Right lobe of liver (tissue), 6 donors: ENCODE data around the gene PLET1. TPM values are rescaled to one million over a fixed set of nuclear protein-coding genes. Genes with fewer than 3 reads are reported as not detected.

Source experiments
- ATAC-seq, 4 donors: fragments of 200-7000 bp; cut with Tn5 transposase; one replicate each; pipeline ENCODE4 v1.9.1; 2020; ENCODE audit warnings: mild to moderate bottlenecking in 4 of 4, moderate library complexity in 4 of 4
- DNase-seq, 3 donors: peaks; one replicate each; pipeline ENCODE4 v3.0.0-alpha.2; 2020
- H3K27ac ChIP-seq, 3 donors: fragments of 200-600 bp; one replicate each; pipeline ENCODE4 v1.8.0; 2022
- H3K27me3 ChIP-seq, 2 donors: fragments of 200-600 bp; one replicate each; pipeline ENCODE4 v1.8.0; 2022
- H3K36me3 ChIP-seq, 4 donors: fragments of 200-600 bp; sonication (generic) in 1 of 4; one replicate each; pipeline versions ENCODE4 v1.5.1 to v1.8.0; 2017 to 2022; ENCODE audit warnings: control low read depth in 1 of 4
- H3K4me1 ChIP-seq, 4 donors: fragments of 200-600 bp; sonication (generic) in 1 of 4; one replicate each; pipeline versions ENCODE4 v1.5.1 to v1.8.0; 2017 to 2022; ENCODE audit warnings: control low read depth in 1 of 4
- H3K4me3 ChIP-seq, 3 donors: fragments of 200-600 bp; one replicate each; pipeline ENCODE4 v1.8.0; 2022
- H3K9me3 ChIP-seq, 4 donors: fragments of 200-600 bp; sonication (generic) in 1 of 4; one replicate each; pipeline versions ENCODE4 v1.5.1 to v1.8.0; 2017 to 2022; ENCODE audit warnings: control low read depth in 1 of 4
- CTCF ChIP-seq, 4 donors: fragments of 200-600 bp in 3 of 4; fragments of 450-650 bp in 1 of 4; IDR thresholded peaks; one replicate each; pipeline versions ENCODE4 v1.5.1 to v1.8.0; 2016 to 2022; ENCODE audit warnings: antibody characterized with exemption in 4 of 4, mild to moderate bottlenecking in 2 of 4
- POLR2A ChIP-seq: fragments of 450-650 bp; IDR thresholded peaks from one replicate; pipeline ENCODE4 v1.6.1; 2017; ENCODE audit warnings: antibody characterized with exemption, mild to moderate bottlenecking
- WGBS: methylation state at CpG from one replicate; pipeline ENCODE4 v1.1.6; 2018; ENCODE audit warnings: low coverage, low lambda C conversion rate; ENCODE audit not compliant: insufficient coverage; ENCODE audit errors: missing lambda C conversion rate; 5-methylcytosine and 5-hydroxymethylcytosine counted together
- intact Hi-C, 2 donors: fragments of 100-400 bp; cut with DNase I; formaldehyde crosslinking; loops; one replicate each; pipeline versions ENCODE4 v1.11.2 to v1.14.1; 2022
- total RNA-seq, 6 experiments: library from RNA; depleted of rRNA in 2 of 6; stranded (reverse); fragments of >200 nt in 2 of 6; fragmentation: NEBNext Ultra II Directional in 3 of 6; extraction: Animal tissue kit (Norgen Biotek cat#: 25700) in 3 of 6; gene quantifications; one replicate each; pipeline versions ENCODE4 v1.1.0 to v1.2.4, GENCODE V29; 2016 to 2023
- donor health status: DM: no; HTN: yes; CAD: no.
- donor health status: DM: no; HTN: no; CAD: no.
- donor health status: DM: no; HTN: no; CAD: no.
- donor health status: DM: no; HTN: yes; CAD: no.
- donor health status: DM: no; HTN: yes; CAD: no.

PLET1 gene
- total RNA-seq, 6 experiments from 2014 or later: not detected

- intact Hi-C loops: no loop called here
- Histone ChIP-seq H3K36me3 (peaks cover 2 to 50% (median 21%) of the 10 kb centered on the region in 4 donors), H3K9me3 (no peaks in the 10 kb centered on the region)
Measured at GRCh38 chr11:112229746-112230433, 30.8 kb downstream of the PLET1 start.

DNA sequence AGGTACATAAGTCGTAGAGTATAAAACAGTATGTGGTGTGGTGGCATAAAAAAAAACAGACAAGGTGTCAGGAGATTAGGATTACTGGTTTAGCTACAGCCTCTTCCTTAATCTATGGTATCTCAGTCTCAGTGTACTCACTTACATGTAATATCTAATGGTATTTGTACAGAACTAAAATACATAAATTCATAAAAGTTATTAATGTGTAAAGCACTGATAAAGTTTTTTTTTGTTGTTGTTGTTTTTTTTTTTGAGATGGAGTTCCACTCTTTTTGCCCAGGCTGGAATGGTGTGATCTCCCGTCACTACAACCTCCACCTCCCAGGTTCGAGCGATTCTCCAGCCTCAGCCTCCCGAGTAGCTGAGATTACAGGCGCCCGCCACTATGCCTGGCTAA is 31.5 kb downstream of the PLET1 start:
- H3K36me3 ChIP-seq: peaks cover 2 to 44% (median 20%) of the 10 kb centered on the region in 4 donors
- H3K27ac ChIP-seq: no peak overlapping the region
- H3K4me3 ChIP-seq: no peak overlapping the region
- no peaks in the 10 kb centered on the region for H3K9me3 ChIP-seq
- intact Hi-C loops: no loop called here
- 94% methylated on average over 6 of the region's 7 CpGs for WGBS
- peaks cover 0 to 9% (median 0%) of the 10 kb centered on the region in 4 donors for H3K4me1 ChIP-seq
- TF ChIP-seq POLR2A (no peak), CTCF (IDR thresholded peaks at IDR 0.05) (no peak)
- DNase-seq (no peak), ATAC-seq (no peak)
- H3K27me3 ChIP-seq: no peaks in the 10 kb centered on the region

More at GRCh38 chr11:112229746-112230433, 30.8 kb downstream of the PLET1 start:
- TF ChIP-seq POLR2A (no peak), CTCF (IDR thresholded peaks at IDR 0.05) (no peak)
- Histone ChIP-seq H3K27me3 (no peaks in the 10 kb centered on the region), H3K4me3 (no peak overlapping the region), H3K27ac (no peak overlapping the region), H3K4me1 (peaks cover 0 to 5% (median 0%) of the 10 kb centered on the region in 4 donors)
- 57% methylated on average over 3 of the region's 3 CpGs for WGBS
- DNase-seq (no peak), ATAC-seq (no peak)

GRCh38 chr11:112228706-112229105 is 32.0 kb downstream of the PLET1 start:
- Histone ChIP-seq H3K4me1 (peaks cover 0 to 14% (median 2%) of the 10 kb centered on the region in 4 donors), H3K36me3 (peaks cover 0 to 40% (median 17%) of the 10 kb centered on the region in 4 donors), H3K4me3 (no peak overlapping the region), H3K27me3 (no peaks in the 10 kb centered on the region), H3K27ac (no peak overlapping the region), H3K9me3 (no peaks in the 10 kb centered on the region)
- DNase-seq (no peak), ATAC-seq (no peak)
- WGBS: 100% methylated on average over 2 of the region's 2 CpGs
- intact Hi-C loops: no loop called here
- TF ChIP-seq CTCF (IDR thresholded peaks at IDR 0.05) (no peak), POLR2A (no peak)

GRCh38 chr11:112227471-112227870 is 33.2 kb downstream of the PLET1 start:
- ATAC-seq (no peak), DNase-seq (no peak)
- no peaks in the 10 kb centered on the region for H3K9me3 ChIP-seq
- intact Hi-C loops: no loop called here
- H3K27ac ChIP-seq: peak overlapping the region in 1 of 3 donors; percentile 96
- TF ChIP-seq POLR2A (no peak), CTCF (IDR thresholded peaks at IDR 0.05) (no peak)
- WGBS: 90% methylated on average over 2 of the region's 4 CpGs
- H3K4me3 ChIP-seq: peak overlapping the region; percentile 64 to 69 (median 67)
- no peaks in the 10 kb centered on the region for H3K27me3 ChIP-seq
- H3K36me3 ChIP-seq: peaks cover 0 to 28% (median 15%) of the 10 kb centered on the region in 4 donors
- H3K4me1 ChIP-seq: peaks cover 0 to 25% (median 9%) of the 10 kb centered on the region in 4 donors
